Liver (tissue), 3 donors: Measurements from ENCODE around the gene TCERG1.

ENCODE experiments used
- CTCF ChIP-seq: fragments of 150-350 bp; IDR thresholded peaks from 2 replicates; pipeline ENCODE4 v1.5.1; 2017; ENCODE audit warnings: improper control_type of control experiment, low read depth, low read length; ENCODE audit not compliant: missing input control
- EGR1 ChIP-seq, 2 donors: IDR thresholded peaks; 2 replicates each; pipeline ENCODE4 v1.6.1; 2016 to 2018; ENCODE audit warnings: antibody characterized with exemption in 2 of 2, low read depth in 2 of 2
- FOXA1 ChIP-seq: IDR thresholded peaks from 2 replicates; pipeline ENCODE4 v1.6.1; 2016; ENCODE audit warnings: antibody characterized with exemption
- GABPA ChIP-seq, 2 donors: IDR thresholded peaks in 1 of 2; conservative IDR thresholded peaks in 1 of 2; 2 replicates each; pipeline ENCODE4 v1.6.1; 2016; ENCODE audit warnings: antibody characterized with exemption in 2 of 2, mild to moderate bottlenecking in 1 of 2, moderate library complexity in 1 of 2
- JUND ChIP-seq, 2 donors: IDR thresholded peaks; 2 replicates each; pipeline ENCODE4 v1.6.1; 2016; ENCODE audit warnings: antibody characterized with exemption in 2 of 2
- MAX ChIP-seq: IDR thresholded peaks from 2 replicates; pipeline ENCODE4 v1.6.1; 2016; ENCODE audit warnings: antibody characterized with exemption
- RAD21 ChIP-seq, 2 donors: IDR thresholded peaks; 2 replicates each; pipeline ENCODE4 v1.6.1; 2016; ENCODE audit warnings: antibody characterized with exemption in 2 of 2, mild to moderate bottlenecking in 2 of 2
- REST ChIP-seq: IDR thresholded peaks from 2 replicates; pipeline ENCODE4 v1.6.1; 2016; ENCODE audit warnings: antibody characterized with exemption, mild to moderate bottlenecking
- RXRA ChIP-seq, 2 donors: IDR thresholded peaks; 2 replicates each; pipeline ENCODE4 v1.6.1; 2017 to 2018; ENCODE audit warnings: antibody characterized with exemption in 2 of 2, mild to moderate bottlenecking in 1 of 2
- TAF1 ChIP-seq: conservative IDR thresholded peaks from 2 replicates; pipeline ENCODE4 v1.6.1; 2016; ENCODE audit warnings: antibody characterized with exemption, mild to moderate bottlenecking
- YY1 ChIP-seq: IDR thresholded peaks from 2 replicates; pipeline ENCODE4 v1.6.1; 2016; ENCODE audit warnings: antibody characterized with exemption, mild to moderate bottlenecking
- ZBTB33 ChIP-seq: IDR thresholded peaks from 2 replicates; pipeline ENCODE4 v1.6.1; 2016; ENCODE audit warnings: antibody characterized with exemption
- TF ChIP-seq, protein P1 (sequence below): IDR thresholded peaks from 2 replicates; pipeline ENCODE4 v1.6.1; 2016; ENCODE audit warnings: antibody characterized with exemption
- donor health status: healthy.
- donor health status: healthy.

GRCh38 chr5:146475906-146476305 is 28.8 kb downstream of the TCERG1 start:
- TF ChIP-seq CTCF (no peak), REST (no peak), YY1 (no peak), TAF1 (no peak), MAX (no peak), ZBTB33 (no peak), GABPA (IDR thresholded peaks at IDR 0.05 in 1 of 2, conservative IDR thresholded peaks at IDR 0.05 in 1 of 2) (no peak), EGR1 (IDR thresholded peaks at IDR 0.05; ENCODE audit: low read depth in 2 of 2) (no peak), RAD21 (IDR thresholded peaks at IDR 0.05) (no peak), FOXA1 (no peak), RXRA (IDR thresholded peaks at IDR 0.05) (no peak), JUND (IDR thresholded peaks at IDR 0.05) (no peak)
- TF ChIP-seq, protein P1, sequence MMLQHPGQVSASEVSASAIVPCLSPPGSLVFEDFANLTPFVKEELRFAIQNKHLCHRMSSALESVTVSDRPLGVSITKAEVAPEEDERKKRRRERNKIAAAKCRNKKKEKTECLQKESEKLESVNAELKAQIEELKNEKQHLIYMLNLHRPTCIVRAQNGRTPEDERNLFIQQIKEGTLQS, result no peak
